ENCODE data around the gene GLS2.

Gene GLS2

GRCh38 chr12:56469007-56469930 is 18.7 kb downstream of the GLS2 start:
- DNase-seq (ENCODE audit: low read depth): no peak

GRCh38 chr12:56468216-56469006 is 19.6 kb downstream of the GLS2 start, which contains the start of gene SPRYD4:
SPRYD4 (plus strand) TSS chr12:56468578; CDS start chr12:56468592, 14 bp downstream.
- TF ChIP-seq CTCF (conservative IDR thresholded peaks at IDR 0.05; ENCODE audit: low read length): peak; percentile 31
- H3K4me3 ChIP-seq (ENCODE audit: low read length): peak within 1 kb of the TSS; percentile 97
- peak; percentile 90 for DNase-seq (ENCODE audit: low read depth)

More at GRCh38 chr12:56469007-56469930, 18.7 kb downstream of the GLS2 start:
- H3K4me3 ChIP-seq (ENCODE audit: low read length): peak overlapping the region; percentile 97
- no peak for TF ChIP-seq CTCF (conservative IDR thresholded peaks at IDR 0.05; ENCODE audit: low read length)

- no peak overlapping the region for H3K4me3 ChIP-seq (ENCODE audit: low read length)
- TF ChIP-seq CTCF (conservative IDR thresholded peaks at IDR 0.05; ENCODE audit: low read length): no peak
- no peak for DNase-seq (ENCODE audit: low read depth)
Observed at GRCh38 chr12:56462565-56462964, 25.4 kb downstream of the GLS2 start.

DNA sequence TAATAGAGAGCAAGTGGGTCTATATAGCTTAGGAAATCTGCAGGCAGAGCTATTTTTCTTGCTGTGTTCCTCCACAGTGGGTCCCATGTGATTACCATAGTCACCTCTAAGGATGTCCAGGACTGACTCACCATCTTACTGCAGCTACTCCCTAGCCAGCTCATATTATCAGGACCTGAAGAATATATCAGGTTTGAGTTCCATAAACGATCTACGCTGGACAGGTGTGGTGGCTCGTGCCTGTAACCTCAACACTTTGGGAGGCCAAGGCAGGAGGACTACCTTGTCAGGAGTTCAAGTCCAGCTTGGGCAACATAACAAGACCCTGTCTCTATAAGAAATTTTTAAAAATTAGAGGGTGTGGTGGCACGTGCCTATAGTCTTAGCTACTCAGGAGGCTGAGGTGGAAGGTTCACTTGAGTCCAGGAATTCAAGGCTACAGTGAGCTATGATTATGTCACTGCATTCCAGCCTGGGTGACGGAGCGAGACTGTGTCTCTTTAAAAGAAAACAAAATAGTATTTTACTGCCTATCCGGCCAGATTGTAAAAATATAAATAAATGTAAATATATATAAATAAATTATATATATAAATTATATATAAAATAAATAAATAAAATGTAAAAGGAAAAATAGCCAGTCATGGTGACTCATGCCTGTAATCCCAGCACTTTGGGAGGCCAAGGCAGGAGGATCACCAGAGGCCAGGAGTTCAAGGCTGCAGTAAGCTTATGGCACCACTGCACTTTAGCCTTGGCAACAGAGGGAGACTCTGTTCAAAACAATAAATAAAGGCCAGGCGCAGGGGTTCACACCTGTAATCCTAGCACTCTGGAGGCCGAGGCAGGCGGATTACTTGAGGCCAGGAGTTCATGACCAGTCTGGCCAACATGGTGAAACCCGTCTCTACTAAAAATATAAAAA is 26.5 kb downstream of the GLS2 start:
- no peak overlapping the region for H3K4me3 ChIP-seq (ENCODE audit: low read length)
- no peak for DNase-seq (ENCODE audit: low read depth)
- no peak for TF ChIP-seq CTCF (conservative IDR thresholded peaks at IDR 0.05; ENCODE audit: low read length)

DNA sequence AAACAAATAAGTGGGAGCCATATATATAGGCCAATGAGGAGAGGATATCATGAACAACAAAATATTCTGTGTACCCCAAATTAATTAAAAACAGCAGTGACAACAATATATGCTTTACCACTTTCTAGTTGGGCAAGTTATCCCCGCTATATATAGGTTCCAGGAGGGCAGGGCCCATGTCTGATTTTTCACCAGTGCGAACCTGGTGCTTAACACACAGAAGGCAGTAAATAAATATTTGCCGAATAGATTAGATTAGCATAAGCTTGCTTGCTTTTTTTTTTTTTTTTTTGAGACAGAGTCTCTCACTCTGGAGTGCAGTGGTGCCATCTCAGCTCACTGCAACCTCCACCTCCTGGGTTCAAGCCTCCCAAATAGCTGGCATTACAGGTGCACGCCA is 30.1 kb downstream of the GLS2 start:
- TF ChIP-seq CTCF (conservative IDR thresholded peaks at IDR 0.05; ENCODE audit: low read length): no peak
- DNase-seq (ENCODE audit: low read depth): no peak
- no peak overlapping the region for H3K4me3 ChIP-seq (ENCODE audit: low read length)

DNA sequence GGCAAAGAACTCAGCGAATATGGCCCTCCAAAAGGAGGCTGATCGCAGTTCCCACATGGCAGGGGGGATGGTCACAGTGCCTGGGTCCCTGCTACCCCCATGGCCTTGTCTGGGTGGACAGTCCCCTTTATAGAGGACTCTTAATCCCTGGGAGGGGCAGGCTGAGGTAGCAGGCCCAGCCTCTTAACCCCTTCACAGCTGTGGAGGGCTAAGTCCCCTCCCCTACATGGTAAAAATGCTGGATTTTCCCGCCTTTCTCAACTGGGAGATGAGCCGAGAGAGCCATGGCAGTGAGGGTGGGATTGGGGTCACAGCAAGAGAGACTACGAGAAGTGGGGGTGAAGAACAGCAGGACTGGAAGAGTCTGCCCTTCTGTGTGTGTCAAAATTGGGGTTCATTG is 33.4 kb downstream of the GLS2 start, which contains the start of gene MIP:
TSS of gene MIP (minus strand) at position 101 of the 400 bp plus-strand sequence. CDS start at position 57, 44 bp downstream.
- TF ChIP-seq CTCF (conservative IDR thresholded peaks at IDR 0.05; ENCODE audit: low read length): no peak
- H3K4me3 ChIP-seq (ENCODE audit: low read length): no peak within 1 kb of the TSS
- DNase-seq (ENCODE audit: low read depth): no peak
